ENCODE measurements around the gene SUN5.

- TF ChIP-seq POLR2A (IDR thresholded peaks at IDR 0.05; ENCODE audit: low read depth, low read length) = no peak
- TF ChIP-seq, protein P1, sequence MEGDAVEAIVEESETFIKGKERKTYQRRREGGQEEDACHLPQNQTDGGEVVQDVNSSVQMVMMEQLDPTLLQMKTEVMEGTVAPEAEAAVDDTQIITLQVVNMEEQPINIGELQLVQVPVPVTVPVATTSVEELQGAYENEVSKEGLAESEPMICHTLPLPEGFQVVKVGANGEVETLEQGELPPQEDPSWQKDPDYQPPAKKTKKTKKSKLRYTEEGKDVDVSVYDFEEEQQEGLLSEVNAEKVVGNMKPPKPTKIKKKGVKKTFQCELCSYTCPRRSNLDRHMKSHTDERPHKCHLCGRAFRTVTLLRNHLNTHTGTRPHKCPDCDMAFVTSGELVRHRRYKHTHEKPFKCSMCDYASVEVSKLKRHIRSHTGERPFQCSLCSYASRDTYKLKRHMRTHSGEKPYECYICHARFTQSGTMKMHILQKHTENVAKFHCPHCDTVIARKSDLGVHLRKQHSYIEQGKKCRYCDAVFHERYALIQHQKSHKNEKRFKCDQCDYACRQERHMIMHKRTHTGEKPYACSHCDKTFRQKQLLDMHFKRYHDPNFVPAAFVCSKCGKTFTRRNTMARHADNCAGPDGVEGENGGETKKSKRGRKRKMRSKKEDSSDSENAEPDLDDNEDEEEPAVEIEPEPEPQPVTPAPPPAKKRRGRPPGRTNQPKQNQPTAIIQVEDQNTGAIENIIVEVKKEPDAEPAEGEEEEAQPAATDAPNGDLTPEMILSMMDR (IDR thresholded peaks at IDR 0.05; ENCODE audit: extremely low read depth in 1 of 2, insufficient read depth in 1 of 2, low read depth in 1 of 2, low read length in 2 of 2) = no peak
Observed at GRCh38 chr20:32982617-32983458, 21.4 kb downstream of the SUN5 start.
